Measurements from ENCODE around the gene MINDY2.

- TF ChIP-seq POLR2AphosphoS5 (IDR thresholded peaks at IDR 0.05; ENCODE audit: low read depth, low read length) (no peak), SIN3A (IDR thresholded peaks at IDR 0.05; ENCODE audit: borderline replicate concordance, insufficient read depth, low read length) (no peak), TAF1 (IDR thresholded peaks at IDR 0.05; ENCODE audit: borderline replicate concordance, insufficient read depth, low read length) (no peak), FOXP2 (optimal IDR thresholded peaks at IDR 0.05; ENCODE audit: borderline replicate concordance, extremely low read depth, extremely low read length, insufficient read depth) (no peak)
Observed at GRCh38 chr15:58737298-58737697, 33.8 kb upstream of the MINDY2 start.

Measured in PFSK-1 (cell line).